Inflammatory macrophage treated with lipopolysaccharide for 1 hour (primary cell): ENCODE measurements around the gene NLGN1.

Experiments
- DNase-seq, 2 donors: peaks; one replicate each; pipeline ENCODE4 v3.0.0-alpha.2; 2020 to 2022

The NLGN1 gene

GRCh38 chr3:173644086-173645082 lies 246.8 kb downstream of the NLGN1 start:
- DNase-seq, result no peak

DNA sequence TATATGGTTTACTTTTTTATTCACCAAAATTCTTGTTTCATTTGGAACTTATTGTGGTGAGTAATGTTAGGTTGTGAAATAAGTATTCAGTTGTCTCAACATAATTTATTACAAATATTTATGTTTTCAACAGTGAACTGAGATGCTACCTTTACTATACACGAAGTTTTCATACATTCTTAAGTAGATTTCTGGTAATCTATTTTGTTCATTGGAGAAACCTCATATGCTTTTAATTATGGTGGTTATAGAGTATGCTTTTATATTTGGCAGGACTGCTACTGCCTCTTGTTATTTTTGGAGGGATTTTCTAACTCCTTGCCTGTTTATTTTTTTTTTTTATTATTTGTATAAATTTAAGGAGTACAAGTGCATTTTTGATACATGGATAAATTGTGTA lies 253.1 kb downstream of the NLGN1 start:
- no peak for DNase-seq

DNA sequence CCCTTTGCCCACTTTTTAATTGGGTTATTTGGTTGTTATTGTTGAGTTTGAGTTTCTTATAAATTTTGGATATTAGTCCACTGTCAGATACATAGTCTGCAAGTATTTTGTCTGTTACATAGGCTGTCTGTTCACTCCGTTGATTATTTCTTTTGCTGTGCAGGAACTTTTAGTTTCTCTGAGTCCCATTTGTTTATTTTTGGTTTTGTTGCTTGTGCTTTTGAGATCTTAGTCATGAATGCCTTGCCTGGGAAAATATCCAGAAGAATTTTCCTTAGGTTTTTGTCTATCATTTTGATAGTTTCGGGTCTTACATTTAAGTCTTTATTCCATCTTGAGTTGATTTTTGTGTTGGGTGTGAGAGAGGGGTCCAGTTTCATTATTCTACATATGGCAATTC lies 254.5 kb downstream of the NLGN1 start:
- no peak for DNase-seq

DNA sequence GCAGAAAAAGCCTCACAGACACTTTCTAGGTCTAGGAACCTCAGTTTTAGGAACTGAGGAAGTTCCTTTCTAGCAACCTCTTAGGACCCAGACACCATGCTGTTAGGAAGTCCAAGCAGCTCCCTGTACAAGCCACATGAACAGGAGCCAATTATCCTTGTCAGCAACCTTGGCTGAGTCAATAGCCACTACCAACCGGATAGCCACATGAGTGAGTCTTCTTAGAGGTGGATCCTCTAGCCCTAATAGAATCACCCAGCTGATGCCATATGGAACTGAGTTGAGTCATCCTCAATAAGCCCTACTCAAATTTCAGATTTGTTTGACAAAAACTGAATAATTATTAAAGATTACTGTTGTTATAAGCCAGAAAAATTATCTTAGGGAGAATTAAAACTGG lies 256.2 kb downstream of the NLGN1 start:
- DNase-seq, result no peak

- DNase-seq, result no peak
Measured at GRCh38 chr3:173659972-173660371, 262.4 kb downstream of the NLGN1 start.

GRCh38 chr3:173660645-173661299 lies 263.2 kb downstream of the NLGN1 start:
- DNase-seq, result no peak

- DNase-seq, result no peak
Measured at GRCh38 chr3:173663696-173664111, 266.2 kb downstream of the NLGN1 start.

- DNase-seq, result no peak
Measured at GRCh38 chr3:173676094-173676493, 278.6 kb downstream of the NLGN1 start.

GRCh38 chr3:173681188-173681678 lies 283.7 kb downstream of the NLGN1 start:
- no peak for DNase-seq

- DNase-seq, result no peak
Measured at GRCh38 chr3:173685456-173685855, 287.9 kb downstream of the NLGN1 start.

GRCh38 chr3:173688216-173688842 lies 290.8 kb downstream of the NLGN1 start:
- DNase-seq, result no peak

DNA sequence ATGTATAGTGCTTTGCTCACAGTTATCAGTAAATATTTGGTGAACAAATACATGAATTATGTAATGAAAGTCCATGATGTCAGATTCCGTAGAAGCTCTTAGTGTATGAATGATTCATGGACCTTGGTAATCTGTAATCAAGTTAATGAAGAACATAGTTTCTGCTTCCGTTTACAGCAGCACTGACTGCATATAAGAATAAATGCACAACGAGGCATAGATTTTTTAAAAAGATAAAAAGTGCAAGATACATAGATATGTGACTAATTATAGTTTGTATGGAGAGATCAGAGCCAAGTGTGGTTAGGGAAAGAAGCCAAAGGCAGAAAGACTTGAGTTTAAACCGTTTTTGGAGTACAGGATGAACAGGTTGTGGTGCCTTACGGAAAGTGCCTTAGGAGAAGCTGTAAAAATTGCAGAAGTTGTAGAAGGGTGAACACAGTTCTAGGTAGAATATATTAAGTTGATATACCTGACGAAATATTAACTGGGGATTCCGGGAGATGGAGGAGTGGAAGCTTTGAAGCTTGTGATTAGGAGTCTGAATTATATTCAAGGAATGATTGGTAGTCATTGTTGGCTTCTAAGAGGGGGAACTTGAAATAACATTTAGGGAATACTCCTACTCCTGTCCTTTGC lies 293.1 kb downstream of the NLGN1 start:
- no peak for DNase-seq

- no peak for DNase-seq
Measured at GRCh38 chr3:173699353-173699752, 301.8 kb downstream of the NLGN1 start.

DNA sequence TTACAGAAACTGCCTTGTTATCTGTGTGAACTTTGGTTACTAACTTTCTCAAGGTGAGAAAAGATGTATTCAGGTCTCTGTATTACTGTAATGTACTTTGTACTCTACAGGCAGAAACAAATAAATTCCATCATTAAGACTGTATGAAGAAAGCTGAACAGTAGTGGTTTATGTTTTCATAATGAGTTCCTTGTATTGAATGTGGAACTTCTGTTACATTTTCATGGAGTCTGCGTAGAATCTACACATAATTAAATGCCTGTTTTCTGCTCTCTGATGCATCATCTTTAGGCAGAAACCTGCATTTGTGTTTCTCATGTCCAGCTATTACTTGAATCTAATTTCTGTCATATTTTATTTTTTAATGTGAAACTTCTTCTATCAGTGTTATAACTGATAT lies 302.8 kb downstream of the NLGN1 start:
- no peak for DNase-seq

DNA sequence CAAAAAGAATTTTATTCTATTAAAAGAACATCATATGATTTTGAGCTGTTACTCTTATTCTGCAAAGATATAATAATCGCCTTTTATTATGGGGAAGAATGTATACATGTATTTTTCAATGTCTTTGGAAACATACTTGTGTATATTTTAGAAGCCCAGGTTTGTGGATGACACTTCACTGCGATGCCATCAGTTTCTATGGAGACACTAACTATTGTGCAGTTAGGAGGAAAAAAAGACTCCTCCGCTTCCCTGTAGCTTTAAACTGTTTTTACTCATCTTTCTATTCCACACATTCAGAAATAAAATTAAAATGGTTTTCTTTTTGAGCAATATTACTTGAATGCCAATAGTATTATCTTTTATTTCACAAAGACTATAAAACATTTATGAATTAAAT lies 305.0 kb downstream of the NLGN1 start:
- DNase-seq, result no peak

- DNase-seq, result no peak
Measured at GRCh38 chr3:173703771-173704170, 306.2 kb downstream of the NLGN1 start.

DNA sequence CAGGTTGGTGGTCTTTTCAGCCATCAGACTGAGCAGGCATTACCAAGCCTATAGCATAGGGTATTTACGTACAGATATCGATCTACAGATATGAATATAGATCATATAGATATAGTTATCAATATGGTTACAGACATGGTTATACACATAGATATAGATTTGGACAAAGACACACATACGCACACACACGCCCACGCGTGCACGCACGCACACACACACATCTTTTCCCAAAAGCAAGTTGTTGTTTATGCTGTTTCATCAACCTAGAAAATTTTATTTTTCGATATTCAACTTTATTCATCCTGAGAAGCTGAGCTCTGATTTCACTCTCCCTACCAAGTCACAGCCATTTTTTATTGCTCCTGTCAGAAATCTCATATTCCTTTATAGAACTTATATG lies 309.1 kb downstream of the NLGN1 start:
- no peak for DNase-seq

DNA sequence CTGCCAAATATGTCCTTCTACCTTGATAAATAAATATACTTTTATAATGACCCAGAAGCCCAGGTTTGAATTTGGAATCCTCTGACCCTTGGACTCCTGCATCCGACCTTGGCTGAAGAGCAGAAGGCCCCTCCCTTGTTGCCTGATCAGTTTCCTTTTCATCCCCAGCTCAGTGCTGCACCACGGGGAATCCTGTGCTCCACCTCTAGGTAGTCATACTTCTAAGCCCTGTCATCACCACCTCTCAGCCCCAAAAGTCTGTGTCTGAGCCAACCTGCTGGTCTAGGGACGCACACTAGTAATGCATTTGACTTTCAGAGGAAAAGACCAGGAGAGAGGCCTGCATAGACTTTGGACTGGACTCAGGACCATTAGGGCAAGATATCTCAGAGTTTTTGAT lies 310.6 kb downstream of the NLGN1 start:
- DNase-seq, result no peak

GRCh38 chr3:173709026-173709425 lies 311.5 kb downstream of the NLGN1 start:
- no peak for DNase-seq

- DNase-seq, result no peak
Measured at GRCh38 chr3:173711619-173712018, 314.1 kb downstream of the NLGN1 start.

GRCh38 chr3:173719585-173719984 lies 322.0 kb downstream of the NLGN1 start:
- no peak for DNase-seq

DNA sequence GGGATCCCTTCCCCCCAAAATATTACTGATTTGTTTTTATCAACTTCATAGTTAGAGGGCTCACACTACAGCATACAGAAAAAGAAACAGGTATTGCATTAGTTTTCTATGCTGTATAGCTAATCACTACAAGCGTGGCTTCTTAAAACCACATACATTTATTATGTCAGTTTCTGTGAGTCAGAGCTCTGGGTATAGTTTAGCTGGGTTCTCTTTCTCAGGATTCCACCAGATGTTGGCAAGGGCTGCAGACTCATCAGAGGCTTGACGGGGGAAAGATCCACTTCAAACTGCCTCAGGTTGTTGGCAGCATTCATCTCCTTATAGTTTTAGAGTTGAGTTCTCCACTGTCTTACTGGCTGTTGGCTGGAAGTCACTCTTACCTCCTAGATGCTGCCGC lies 328.0 kb downstream of the NLGN1 start:
- DNase-seq, result no peak

GRCh38 chr3:173730391-173730790 lies 332.8 kb downstream of the NLGN1 start:
- no peak for DNase-seq
